ENCODE measurements around the gene GNPNAT1.

GNPNAT1 gene

DNA sequence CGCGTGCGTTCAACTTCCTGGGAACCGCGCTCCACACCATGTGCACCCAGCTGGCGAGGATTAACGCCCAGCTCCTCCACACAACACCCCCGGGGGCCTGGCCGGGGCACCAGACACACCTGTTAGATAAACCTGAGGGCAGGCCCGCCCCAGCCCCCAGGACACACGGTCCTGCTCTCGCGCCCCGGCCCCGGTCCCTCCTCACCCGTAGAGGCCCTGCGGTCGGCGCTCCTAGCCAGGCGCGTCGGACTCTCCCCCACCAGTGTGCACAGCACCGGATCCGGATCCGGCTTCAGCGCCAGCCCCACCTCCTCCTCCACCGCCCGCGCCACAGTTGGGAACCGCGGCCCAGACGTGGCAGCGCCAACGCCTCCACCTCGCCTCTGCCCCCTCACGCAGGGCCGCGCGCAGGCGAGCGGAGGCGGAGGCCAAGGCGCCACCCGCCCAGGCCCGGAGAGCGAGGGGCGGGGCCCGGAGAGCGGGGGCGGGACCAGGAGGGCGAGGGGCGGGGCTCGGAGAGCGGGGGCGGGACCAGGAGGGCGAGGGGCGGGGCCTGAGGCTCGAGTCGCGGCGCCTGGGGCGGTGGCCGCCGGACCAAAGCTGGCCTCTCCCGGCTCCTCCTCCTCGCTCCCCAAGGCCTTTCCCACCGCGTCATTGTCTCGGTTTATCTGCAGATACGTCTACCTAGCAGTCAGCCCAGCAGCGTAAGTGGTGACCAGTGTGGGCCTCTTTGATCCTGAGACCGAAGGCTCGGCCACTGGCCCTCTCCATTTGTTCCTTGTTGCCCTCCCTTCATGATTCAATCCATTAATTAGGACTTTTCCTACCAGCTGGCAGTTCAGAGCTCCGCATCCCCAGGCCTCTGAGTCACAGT, at the start of gene GNPNAT1:
TSS of gene GNPNAT1 (minus strand) at position 385 of the 874 bp plus-strand sequence. CDS start 6,957 bp downstream, outside the sequence.
- peak; percentile 81 for DNase-seq (ENCODE audit: low read depth)

DNA sequence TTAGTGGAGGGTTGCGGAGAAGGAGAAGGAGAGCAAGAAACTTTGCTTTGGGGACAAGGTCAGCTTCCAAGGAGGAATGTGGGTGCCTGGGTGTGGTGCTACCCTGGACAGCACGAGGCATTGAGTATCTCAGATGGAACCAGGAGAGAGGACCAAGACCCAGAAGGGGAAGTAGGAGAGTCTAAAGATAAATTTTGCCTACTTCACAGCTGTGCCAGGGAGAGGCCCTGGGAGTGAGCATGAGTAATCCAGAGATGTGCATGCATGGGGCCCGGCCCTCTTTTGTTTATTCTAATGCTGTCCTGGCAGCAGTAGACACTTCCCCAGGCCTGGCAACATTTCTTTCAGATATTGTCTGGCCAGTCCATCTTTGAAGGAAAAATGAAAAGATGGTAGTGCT, 49.5 kb upstream of the GNPNAT1 start:
- DNase-seq (ENCODE audit: low read depth), result peak; percentile 46

GRCh38 chr14:52837451-52837850, 46.0 kb upstream of the GNPNAT1 start:
- DNase-seq (ENCODE audit: low read depth), result no peak

- no peak for DNase-seq (ENCODE audit: low read depth)
Measured at GRCh38 chr14:52836063-52836462, 44.7 kb upstream of the GNPNAT1 start.

DNA sequence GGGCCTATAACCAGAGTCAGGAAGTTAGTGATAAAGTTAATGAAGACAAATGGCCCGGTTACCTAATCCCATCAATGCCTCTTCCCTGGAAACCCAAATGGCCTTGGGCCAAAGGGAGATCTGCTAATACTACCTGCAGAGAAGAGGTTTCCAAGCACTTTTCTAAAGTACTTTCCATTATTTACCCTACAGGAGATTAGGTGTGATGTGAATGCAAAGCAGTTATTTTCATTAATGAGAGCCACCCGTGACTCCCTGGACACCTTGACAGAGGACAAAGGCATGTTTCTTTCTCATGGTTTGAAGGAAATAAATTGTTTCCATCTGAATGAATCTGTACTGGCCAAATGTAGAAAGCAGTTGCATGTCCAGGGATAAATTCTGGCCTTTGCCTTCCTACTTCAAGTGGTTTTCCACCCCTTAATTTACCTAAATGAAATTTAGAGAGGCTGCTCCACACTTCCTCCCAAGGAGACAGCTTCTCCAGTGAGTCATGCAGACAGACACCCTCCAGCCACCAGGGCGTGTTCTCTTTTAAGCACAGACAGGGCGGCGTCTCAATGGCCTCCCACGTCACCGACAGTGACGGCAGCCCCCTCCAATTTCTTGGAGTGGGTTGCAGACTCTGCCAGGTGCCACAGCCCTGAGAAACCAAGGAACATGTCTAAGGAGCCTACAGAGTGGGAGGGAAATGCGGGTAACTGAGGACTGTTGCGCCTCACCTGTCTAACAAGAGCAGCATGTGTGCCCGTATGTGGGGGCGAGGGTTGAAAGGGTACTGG, 43.9 kb upstream of the GNPNAT1 start:
- no peak for DNase-seq (ENCODE audit: low read depth)

DNA sequence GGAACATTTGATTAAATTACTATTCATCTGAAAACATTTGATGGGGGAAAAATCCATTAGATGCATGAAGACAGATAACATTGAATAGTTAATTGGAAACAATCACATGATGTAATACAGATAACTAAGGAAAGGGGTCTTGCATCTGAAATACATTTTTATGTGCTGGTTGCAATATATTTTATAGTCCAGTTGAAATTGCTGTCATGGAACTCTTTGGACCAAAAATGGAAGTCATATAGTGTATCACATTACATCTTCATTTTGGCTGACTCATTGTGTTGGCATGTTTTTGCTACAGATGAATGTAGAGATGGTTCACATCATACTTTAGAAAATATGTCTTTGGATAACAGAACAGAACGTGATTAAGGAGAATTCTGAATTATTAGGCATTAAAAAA, 43.0 kb upstream of the GNPNAT1 start:
- peak; percentile 55 for DNase-seq (ENCODE audit: low read depth)

DNA sequence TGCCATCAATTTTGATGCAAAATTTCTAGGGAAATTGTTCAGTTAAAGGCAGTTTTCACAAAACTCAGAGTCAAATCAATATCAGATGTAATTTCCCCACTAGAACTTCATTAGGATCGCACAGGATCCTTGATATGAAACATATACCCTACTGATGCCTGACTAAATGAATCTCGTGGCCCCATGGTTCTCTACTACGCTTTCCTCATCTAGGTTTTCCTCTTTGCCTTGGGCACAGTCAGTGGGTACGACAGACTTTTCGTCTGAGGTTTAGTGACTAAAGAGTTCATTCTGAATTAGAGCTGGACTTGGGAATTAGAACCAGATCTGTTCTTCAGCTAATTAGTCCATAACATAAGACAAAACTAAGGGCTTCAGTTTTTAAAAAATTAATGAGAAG, 42.5 kb upstream of the GNPNAT1 start:
- DNase-seq (ENCODE audit: low read depth), result no peak

GRCh38 chr14:52829527-52830185, 38.2 kb upstream of the GNPNAT1 start:
- no peak for DNase-seq (ENCODE audit: low read depth)

DNA sequence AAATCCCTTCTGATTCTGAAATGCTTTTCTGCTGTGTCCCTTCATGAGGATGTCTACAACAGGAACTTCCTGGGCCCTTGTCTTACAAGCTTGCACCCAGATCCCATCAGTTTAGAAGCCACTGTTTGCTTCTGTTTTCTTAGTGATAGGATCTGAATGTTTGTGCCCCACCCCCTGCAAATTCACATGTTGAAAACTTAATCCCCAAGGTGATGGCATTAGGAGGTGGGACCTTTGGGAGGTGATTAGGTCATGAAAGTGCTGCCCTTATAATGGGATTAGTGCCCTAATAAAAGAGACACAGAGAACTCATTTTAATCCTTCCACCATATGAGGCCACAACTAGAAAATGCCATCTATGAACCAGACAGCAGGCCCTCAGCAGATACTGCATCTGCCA, 36.0 kb upstream of the GNPNAT1 start:
- no peak for DNase-seq (ENCODE audit: low read depth)

- DNase-seq (ENCODE audit: low read depth), result no peak
Measured at GRCh38 chr14:52825085-52825484, 33.7 kb upstream of the GNPNAT1 start.

DNA sequence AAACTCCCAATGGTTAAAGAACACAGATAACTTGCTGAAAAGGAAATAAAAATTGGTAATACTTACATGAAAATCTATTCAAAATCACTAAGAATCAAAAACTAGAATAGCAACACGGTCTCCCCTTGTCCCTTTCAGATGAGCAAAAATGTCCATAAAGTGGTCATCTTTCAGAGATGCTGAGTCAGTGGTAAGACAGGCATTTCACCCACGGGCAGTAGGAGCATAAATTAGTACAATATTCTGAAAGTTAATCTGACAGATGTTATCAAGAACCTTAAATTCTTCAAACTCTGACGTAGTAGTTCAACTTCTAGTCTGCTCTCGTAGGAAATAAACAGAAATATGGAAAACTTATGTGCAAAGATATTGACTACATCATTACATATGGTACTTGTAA, 33.1 kb upstream of the GNPNAT1 start:
- no peak for DNase-seq (ENCODE audit: low read depth)

DNA sequence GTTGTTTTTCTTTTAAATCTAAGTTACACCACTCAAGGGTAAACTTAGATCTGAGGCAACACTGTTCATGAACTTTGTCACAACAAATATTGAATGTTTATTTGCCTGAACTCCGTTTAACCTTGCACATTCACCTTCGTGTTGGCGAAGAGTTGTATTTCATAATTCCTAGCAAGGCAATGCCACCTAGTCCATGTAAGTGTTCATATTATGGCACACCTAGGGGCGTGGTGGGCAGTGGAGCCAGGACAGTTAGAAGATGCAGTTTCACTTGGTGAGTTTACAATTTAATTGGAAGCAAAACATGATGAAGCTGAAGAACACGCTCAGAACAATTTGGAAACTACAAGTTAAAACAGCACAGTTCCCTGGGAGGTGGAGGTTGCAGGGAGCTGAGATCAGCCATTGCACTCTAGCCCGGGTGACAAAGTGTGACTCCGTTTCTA, 30.4 kb upstream of the GNPNAT1 start:
- no peak for DNase-seq (ENCODE audit: low read depth)

DNA sequence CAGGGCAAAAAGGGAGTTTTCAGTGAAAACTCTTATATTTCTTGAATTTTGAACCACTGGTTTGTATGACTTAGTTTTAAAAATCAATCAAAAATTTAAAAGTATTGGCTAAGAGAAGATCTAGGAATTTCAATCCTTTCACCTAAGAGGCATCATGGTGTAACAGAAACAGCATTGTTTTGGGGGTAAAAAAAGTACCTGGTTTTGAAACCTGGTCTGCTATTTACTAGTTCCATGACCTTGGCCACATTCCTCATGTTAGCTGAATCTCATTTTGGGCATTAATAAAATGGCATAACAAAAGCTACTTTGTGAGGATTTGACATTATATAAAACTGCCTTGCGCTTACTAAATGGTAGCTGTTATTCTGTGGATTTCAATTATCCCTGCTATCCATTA, 16.7 kb upstream of the GNPNAT1 start:
- no peak for DNase-seq (ENCODE audit: low read depth)

- DNase-seq (ENCODE audit: low read depth), result no peak
Measured at GRCh38 chr14:52806115-52806514, 14.7 kb upstream of the GNPNAT1 start.

DNA sequence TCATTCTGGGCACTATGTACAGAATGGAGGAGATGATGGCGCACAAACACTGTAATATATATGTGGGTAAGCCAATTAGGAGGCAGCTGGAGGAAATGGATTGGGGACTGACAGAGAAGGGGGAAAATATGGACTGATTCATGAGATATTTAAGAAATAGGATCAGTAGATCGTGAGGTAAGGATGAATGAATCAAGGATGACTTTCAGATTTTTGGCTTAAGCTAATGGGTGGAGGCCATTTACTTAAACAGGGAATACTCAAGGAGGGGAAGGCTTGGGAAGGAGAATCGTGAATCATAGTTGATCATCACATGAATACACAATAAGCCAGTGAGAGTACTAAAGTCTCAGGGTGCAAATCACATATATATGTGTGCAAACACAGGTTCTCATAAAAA, 11.2 kb upstream of the GNPNAT1 start:
- peak; percentile 35 for DNase-seq (ENCODE audit: low read depth)

- DNase-seq (ENCODE audit: low read depth), result peak; percentile 54
Measured at GRCh38 chr14:52801014-52801712, 9.8 kb upstream of the GNPNAT1 start.

GRCh38 chr14:52798826-52799225, 7.4 kb upstream of the GNPNAT1 start:
- DNase-seq (ENCODE audit: low read depth), result no peak

GRCh38 chr14:52797653-52798052, 6.2 kb upstream of the GNPNAT1 start:
- DNase-seq (ENCODE audit: low read depth), result no peak

DNA sequence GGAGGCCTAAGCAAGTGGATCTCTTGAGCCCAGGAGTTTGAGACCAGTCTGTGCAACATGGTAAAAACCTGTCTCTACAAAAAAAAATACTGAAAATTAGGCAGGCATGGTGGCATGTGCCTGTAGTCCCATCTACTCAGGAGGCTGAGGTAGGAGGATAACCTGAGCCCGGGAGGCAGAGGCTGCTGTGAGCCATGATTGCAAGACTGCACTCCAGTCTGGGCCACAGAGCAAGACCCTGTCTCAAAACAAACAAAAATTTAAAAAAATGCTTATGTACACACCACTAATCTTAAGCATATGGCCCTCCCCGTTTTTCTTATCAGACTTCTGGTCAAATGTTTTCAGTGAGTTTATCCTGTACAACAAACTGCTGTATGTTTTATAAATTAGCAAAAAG, 1.7 kb upstream of the GNPNAT1 start:
- DNase-seq (ENCODE audit: low read depth), result no peak

DNA sequence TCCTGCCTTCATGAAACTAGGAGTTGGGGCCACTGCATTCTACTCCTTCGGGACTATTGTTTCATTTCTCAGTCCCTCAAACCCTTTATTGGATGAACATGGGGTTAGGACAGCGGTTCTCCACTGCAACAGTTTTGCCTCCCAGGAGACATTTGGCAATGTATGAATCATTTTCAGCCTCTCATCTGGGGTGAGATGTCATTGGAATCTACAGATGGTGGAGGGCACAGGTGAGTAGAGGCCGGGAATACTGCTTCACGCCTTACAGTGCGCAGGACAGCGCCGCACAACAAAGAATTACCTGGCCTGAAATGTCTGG, 649 bp upstream of the GNPNAT1 start:
- DNase-seq (ENCODE audit: low read depth), result no peak

DNA sequence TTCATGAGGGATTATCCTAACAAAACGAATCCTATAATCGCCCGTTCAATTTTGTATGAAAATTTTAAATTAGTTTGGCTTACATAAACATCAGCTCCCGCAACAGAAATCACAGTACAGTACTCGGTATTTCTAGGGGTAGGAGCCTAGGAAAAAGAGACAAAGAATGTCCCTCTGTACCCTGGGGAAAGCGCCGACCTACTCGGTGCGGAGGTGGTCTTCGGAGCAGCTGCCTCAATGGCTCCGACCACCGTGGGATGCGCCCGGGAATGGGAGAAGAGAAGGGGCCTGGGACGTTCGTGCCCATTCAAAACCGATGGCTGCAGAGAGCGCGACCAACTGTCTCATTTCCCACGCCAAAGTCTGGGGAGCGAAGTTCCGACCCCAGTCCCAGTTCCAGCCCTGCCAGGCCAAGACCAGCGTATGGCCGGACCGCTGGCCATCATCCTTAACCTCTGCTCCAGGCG, 618 bp downstream of the GNPNAT1 start:
- no peak for DNase-seq (ENCODE audit: low read depth)
